GM12878 (cell line): ENCODE measurements around the gene SLC16A10. TPM values are rescaled to one million over a fixed set of nuclear protein-coding genes. Genes with fewer than 3 reads are reported as not detected.
A peak's percentile ranks its signal among the peaks of the same experiment; 100 is the strongest.

Experiments
- BRCA1 ChIP-seq: IDR thresholded peaks from 2 replicates; pipeline ENCODE4 v1.6.1; 2011; ENCODE audit warnings: low read depth, low read length, improper control_type of control experiment
- CHD1 ChIP-seq: IDR thresholded peaks from 2 replicates; pipeline ENCODE4 v1.6.1; 2012; ENCODE audit warnings: low read depth, low read length, improper control_type of control experiment
- ELK1 ChIP-seq: IDR thresholded peaks from 2 replicates; pipeline ENCODE4 v1.6.1; 2012; ENCODE audit warnings: low read depth, low read length, improper control_type of control experiment
- ETV6 ChIP-seq, 2 experiments: fragments of 450-650 bp in 1 of 2; IDR thresholded peaks in 1 of 2; conservative IDR thresholded peaks in 1 of 2; 2 replicates each; pipeline ENCODE4 v1.6.1; 2014; ENCODE audit warnings: antibody characterized with exemption in 1 of 2, borderline replicate concordance in 1 of 2, low read depth in 1 of 2, mild to moderate bottlenecking in 1 of 2, moderate library complexity in 1 of 2
- HSF1 ChIP-seq: fragments of 150-350 bp; IDR thresholded peaks from 2 replicates; pipeline ENCODE4 v1.6.1; 2014; ENCODE audit warnings: mild to moderate bottlenecking, low read depth, low read length
- JUNB ChIP-seq: IDR thresholded peaks from 2 replicates; pipeline ENCODE4 v1.6.1; 2016; ENCODE audit warnings: antibody characterized with exemption, mild to moderate bottlenecking
- MAX ChIP-seq: IDR thresholded peaks from 2 replicates; pipeline ENCODE4 v1.6.1; 2012; ENCODE audit warnings: low read depth, low read length, improper control_type of control experiment
- MEF2A ChIP-seq: IDR thresholded peaks from 2 replicates; pipeline ENCODE4 v1.6.1; 2011; ENCODE audit warnings: low read depth, mild to moderate bottlenecking, low read length, moderate library complexity; ENCODE audit not compliant: insufficient read depth
- PBX3 ChIP-seq: IDR thresholded peaks from 2 replicates; pipeline ENCODE4 v1.6.1; 2011; ENCODE audit warnings: mild to moderate bottlenecking, low read depth, low read length, moderate library complexity; ENCODE audit not compliant: insufficient replicate concordance
- RBBP5 ChIP-seq: fragments of 200-600 bp; sonication (generic); conservative IDR thresholded peaks from 2 replicates; pipeline ENCODE4 v1.6.1; 2016
- RELA ChIP-seq: fragments of 450-650 bp; IDR thresholded peaks from 2 replicates; pipeline ENCODE4 v1.8.0; 2014; ENCODE audit warnings: borderline replicate concordance; ENCODE audit not compliant: partially characterized antibody
- RUNX3 ChIP-seq: IDR thresholded peaks from 2 replicates; pipeline ENCODE4 v1.6.1; 2012; ENCODE audit warnings: low read length, inconsistent platforms
- USF2 ChIP-seq: IDR thresholded peaks from 2 replicates; pipeline ENCODE4 v1.6.1; 2011; ENCODE audit warnings: low read depth, low read length, improper control_type of control experiment, borderline replicate concordance
- ZBED1 ChIP-seq: IDR thresholded peaks from 2 replicates; pipeline ENCODE4 v1.6.1; 2016; ENCODE audit warnings: borderline replicate concordance
- ZNF24 ChIP-seq: fragments of 450-650 bp; IDR thresholded peaks from 2 replicates; pipeline ENCODE4 v1.6.1; 2017; ENCODE audit warnings: antibody characterized with exemption, mild to moderate bottlenecking
- ZNF687 ChIP-seq: fragments of 450-650 bp; IDR thresholded peaks from 2 replicates; pipeline ENCODE4 v1.6.1; 2017; ENCODE audit warnings: mild to moderate bottlenecking, moderate library complexity
- ZSCAN29 ChIP-seq: fragments of 450-650 bp; IDR thresholded peaks from 2 replicates; pipeline ENCODE4 v1.6.1; 2017; ENCODE audit warnings: mild to moderate bottlenecking, moderate library complexity
- polyA plus RNA-seq, 11 experiments: library from polyadenylated mRNA; depleted of rRNA in 4 of 11; unstranded in 6 of 11; stranded (reverse) in 5 of 11; fragments of >200 nt; fragmentation: Nextera tagmentation in 4 of 11; fragmentation: Illumina TruSeq in 1 of 11; extraction: Ambion mirVana in 4 of 11; extraction: Trizol in 1 of 11; gene quantifications; 1 replicate in 1 of 11; 2 replicates in 10 of 11; pipeline versions ENCODE4 v1.2.1 to v1.2.3, GENCODE V29; 2011 to 2016; ENCODE audit warnings: inconsistent platforms in 2 of 11, missing spikeins in 2 of 11, low read depth in 1 of 11
- total RNA-seq, 4 experiments: library from RNA; depleted of rRNA in 3 of 4; stranded (reverse); fragments of >200 nt in 3 of 4; fragmentation: Illumina TruSeq in 1 of 4; extraction: Trizol in 1 of 4; gene quantifications; 2 replicates each; pipeline versions ENCODE4 v1.2.1 to v1.2.3, GENCODE V29; 2013 to 2021

The SLC16A10 gene
- total and polyA plus RNA-seq, 10 of the 15 experiments (the other 5 are each of a cell fraction or from before 2014, with no cell fraction given) = 2.3 to 19.0 (median 8.0) TPM

GRCh38 chr6:111259089-111259831, 172.0 kb downstream of the SLC16A10 start (continued):
- TF ChIP-seq USF2 (peak; percentile 96), RELA (peak; percentile 91), RUNX3 (peak; percentile 78), ZNF24 (0 out of 2 replicates have a peak, but pooled peaks have one; percentile 24), JUNB (no peak; the same call in 1 of the 2 replicates), HSF1 (no peak), RBBP5 (no peak), CHD1 (no peak), ZNF687 (peak; percentile 98), BRCA1 (no peak), PBX3 (no peak), ZSCAN29 (no peak), MEF2A (peak; percentile 76), MAX (peak; percentile 100), ETV6 (conservative IDR thresholded peaks at IDR 0.05 in 1 of 2, IDR thresholded peaks at IDR 0.05 in 1 of 2; ENCODE audit: borderline replicate concordance in 1 of 2, low read depth in 1 of 2) (peak in 1 of 2 experiments; percentile 41; a peak in 2 of 4 replicates), ELK1 (peak; percentile 85), ZBED1 (no peak)
